ENCODE measurements around the gene PPP1R14C.
"Not testable (repeated sequence)": the region's sequence is repeated elsewhere in the genome, so short reads cannot be mapped to it uniquely, and the experiment has no call there.

PPP1R14C gene

GRCh38 chr6:150137711-150138110, 5.1 kb upstream of the PPP1R14C start:
- H3K27me3 ChIP-seq (replicated peaks in 2 of 5; ENCODE audit: control insufficient read depth in 4 of 5, insufficient read depth in 5 of 5, low read length in 4 of 5) = peaks cover 0 to 39% (median 17%) of the 10 kb centered on the region in 5 experiments
- DNase-seq; H3K36me3 ChIP-seq (ENCODE audit: control insufficient read depth in 4 of 4, insufficient read depth in 4 of 4, low read length in 3 of 4); CTCF ChIA-PET; H3K4me3 ChIP-seq (ENCODE audit: control insufficient read depth in 1 of 7, extremely low read depth in 1 of 7, insufficient read depth in 4 of 7, low read depth in 2 of 7, low read length in 6 of 7); POLR2A ChIA-PET; H3K27ac ChIP-seq (ENCODE audit: insufficient read depth in 1 of 2, low read depth in 1 of 2, low read length in 2 of 2, poor library complexity in 1 of 2, severe bottlenecking in 2 of 2): not testable (repeated sequence)
- WGBS (ENCODE audit: insufficient coverage) = 0% methylated on average over 1 of the region's 3 CpGs
- H3K9me3 ChIP-seq (ENCODE audit: control extremely low read depth in 1 of 5, control insufficient read depth in 4 of 5, insufficient read depth in 2 of 5, low read depth in 1 of 5, low read length in 4 of 5) = peaks cover 0 to 22% (median 14%) of the 10 kb centered on the region in 5 experiments
- H3K4me1 ChIP-seq (ENCODE audit: control extremely low read depth in 1 of 4, control insufficient read depth in 4 of 4, insufficient read depth in 4 of 4, low read length in 3 of 4) = peaks cover 0 to 12% (median 10%) of the 10 kb centered on the region in 4 experiments

DNA sequence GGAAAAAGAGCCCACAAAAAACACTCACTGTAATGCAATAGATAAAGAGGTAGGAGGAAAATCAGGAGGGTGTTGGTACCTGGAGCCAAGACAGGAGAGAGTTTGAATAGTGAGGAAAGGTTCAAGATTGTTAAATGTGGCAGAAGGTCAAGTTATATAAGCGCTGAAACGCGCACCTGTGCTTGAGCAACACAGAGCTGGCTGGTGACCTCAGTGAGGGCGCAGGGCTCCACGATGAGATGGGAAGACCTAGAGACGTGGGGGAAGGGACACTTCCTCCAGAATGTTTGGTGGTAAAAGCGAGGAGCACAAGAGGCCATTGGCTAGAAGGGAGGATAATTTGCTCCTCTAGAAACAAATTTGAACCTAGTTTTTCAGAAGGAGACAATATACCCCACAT, 4.2 kb upstream of the PPP1R14C start:
- Histone ChIP-seq H3K4me1 (ENCODE audit: control extremely low read depth in 1 of 4, control insufficient read depth in 4 of 4, insufficient read depth in 4 of 4, low read length in 3 of 4) (peaks cover 0 to 21% (median 18%) of the 10 kb centered on the region in 4 experiments), H3K4me3 (ENCODE audit: control insufficient read depth in 1 of 7, extremely low read depth in 1 of 7, insufficient read depth in 4 of 7, low read depth in 2 of 7, low read length in 6 of 7) (no peak overlapping the region), H3K27me3 (replicated peaks in 2 of 5; ENCODE audit: control insufficient read depth in 4 of 5, insufficient read depth in 5 of 5, low read length in 4 of 5) (peaks cover 0 to 47% (median 18%) of the 10 kb centered on the region in 5 experiments), H3K9me3 (ENCODE audit: control extremely low read depth in 1 of 5, control insufficient read depth in 4 of 5, insufficient read depth in 2 of 5, low read depth in 1 of 5, low read length in 4 of 5) (peaks cover 0 to 22% (median 14%) of the 10 kb centered on the region in 5 experiments), H3K27ac (ENCODE audit: insufficient read depth in 1 of 2, low read depth in 1 of 2, low read length in 2 of 2, poor library complexity in 1 of 2, severe bottlenecking in 2 of 2) (no peak overlapping the region), H3K36me3 (ENCODE audit: control insufficient read depth in 4 of 4, insufficient read depth in 4 of 4, low read length in 3 of 4) (no peaks in the 10 kb centered on the region)
- POLR2A ChIA-PET = no interaction called here
- 96% methylated on average over 6 of the region's 7 CpGs for WGBS (ENCODE audit: insufficient coverage)
- no peak for DNase-seq
- CTCF ChIA-PET = interaction anchor here (0.8 kb wide), 1 partner anchor 59 kb away, joined by 8 read pairs; no protein-coding TSS in a partner anchor

GRCh38 chr6:150139533-150139932, 3.3 kb upstream of the PPP1R14C start:
- Histone ChIP-seq H3K36me3 (ENCODE audit: control insufficient read depth in 4 of 4, insufficient read depth in 4 of 4, low read length in 3 of 4) (no peaks in the 10 kb centered on the region), H3K4me1 (ENCODE audit: control extremely low read depth in 1 of 4, control insufficient read depth in 4 of 4, insufficient read depth in 4 of 4, low read length in 3 of 4) (peaks cover 0 to 26% (median 25%) of the 10 kb centered on the region in 4 experiments), H3K4me3 (ENCODE audit: control insufficient read depth in 1 of 7, extremely low read depth in 1 of 7, insufficient read depth in 4 of 7, low read depth in 2 of 7, low read length in 6 of 7) (no peak overlapping the region), H3K9me3 (ENCODE audit: control extremely low read depth in 1 of 5, control insufficient read depth in 4 of 5, insufficient read depth in 2 of 5, low read depth in 1 of 5, low read length in 4 of 5) (peaks cover 0 to 22% (median 14%) of the 10 kb centered on the region in 5 experiments), H3K27me3 (replicated peaks in 2 of 5; ENCODE audit: control insufficient read depth in 4 of 5, insufficient read depth in 5 of 5, low read length in 4 of 5) (peaks cover 0 to 56% (median 27%) of the 10 kb centered on the region in 5 experiments), H3K27ac (ENCODE audit: insufficient read depth in 1 of 2, low read depth in 1 of 2, low read length in 2 of 2, poor library complexity in 1 of 2, severe bottlenecking in 2 of 2) (no peak overlapping the region)
- POLR2A ChIA-PET = no interaction called here
- WGBS (ENCODE audit: insufficient coverage) = 80% methylated on average over 1 of the region's 3 CpGs
- CTCF ChIA-PET = no interaction called here
- DNase-seq = no peak

GRCh38 chr6:150140236-150140969, 2.4 kb upstream of the PPP1R14C start:
- H3K4me3 ChIP-seq (ENCODE audit: control insufficient read depth in 1 of 7, extremely low read depth in 1 of 7, insufficient read depth in 4 of 7, low read depth in 2 of 7, low read length in 6 of 7) = no peak overlapping the region
- H3K27ac ChIP-seq (ENCODE audit: insufficient read depth in 1 of 2, low read depth in 1 of 2, low read length in 2 of 2, poor library complexity in 1 of 2, severe bottlenecking in 2 of 2) = no peak overlapping the region
- peaks cover 2 to 34% (median 27%) of the 10 kb centered on the region in 4 experiments for H3K4me1 ChIP-seq (ENCODE audit: control extremely low read depth in 1 of 4, control insufficient read depth in 4 of 4, insufficient read depth in 4 of 4, low read length in 3 of 4)
- CTCF ChIA-PET = interaction anchor here (1.8 kb wide), 1 partner anchor 59 kb away, joined by 6 read pairs; no protein-coding TSS in a partner anchor
- H3K27me3 ChIP-seq (replicated peaks in 2 of 5; ENCODE audit: control insufficient read depth in 4 of 5, insufficient read depth in 5 of 5, low read length in 4 of 5) = peaks cover 0 to 64% (median 35%) of the 10 kb centered on the region in 5 experiments
- POLR2A ChIA-PET = no interaction called here
- DNase-seq = no peak
- peaks cover 0 to 22% (median 14%) of the 10 kb centered on the region in 5 experiments for H3K9me3 ChIP-seq (ENCODE audit: control extremely low read depth in 1 of 5, control insufficient read depth in 4 of 5, insufficient read depth in 2 of 5, low read depth in 1 of 5, low read length in 4 of 5)
- 97% methylated on average over 6 of the region's 6 CpGs for WGBS (ENCODE audit: insufficient coverage)
- no peaks in the 10 kb centered on the region for H3K36me3 ChIP-seq (ENCODE audit: control insufficient read depth in 4 of 4, insufficient read depth in 4 of 4, low read length in 3 of 4)

DNA sequence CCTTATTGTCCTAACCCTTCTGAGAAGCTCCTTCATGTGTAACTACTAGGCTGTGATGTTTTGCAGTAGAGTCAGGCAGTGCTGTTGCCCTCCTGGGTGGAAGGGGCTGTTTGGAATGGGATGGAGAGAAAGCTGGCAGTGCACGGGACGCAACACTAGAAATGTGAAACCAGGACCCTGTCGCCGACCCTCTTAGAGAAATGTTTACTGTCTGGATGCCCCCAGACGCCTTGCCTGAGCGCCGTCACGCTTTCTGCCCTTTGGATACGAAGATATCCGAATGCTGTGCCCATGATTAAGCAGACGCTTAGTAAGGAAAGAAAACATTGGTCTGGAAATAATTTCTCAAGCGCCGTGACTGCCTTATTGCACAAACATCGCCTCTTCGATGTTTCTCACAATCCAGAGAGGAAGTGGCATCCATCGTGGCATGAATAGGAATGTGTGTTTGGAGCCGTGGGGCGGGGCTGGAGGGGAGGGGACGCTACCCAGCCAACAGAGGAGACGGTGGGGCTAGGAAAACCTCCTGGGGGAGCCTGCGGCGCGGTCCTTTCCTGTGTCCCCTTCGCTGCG, 661 bp upstream of the PPP1R14C start:
- ChIA-PET POLR2A (no interaction called here), CTCF (interaction anchor here (1.2 to 1.8 kb wide), 2 partner anchors 12 to 61 kb away, joined by 4 to 6 read pairs; no protein-coding TSS in a partner anchor)
- Histone ChIP-seq H3K9me3 (ENCODE audit: control extremely low read depth in 1 of 5, control insufficient read depth in 4 of 5, insufficient read depth in 2 of 5, low read depth in 1 of 5, low read length in 4 of 5) (peaks cover 0 to 14% (median 10%) of the 10 kb centered on the region in 5 experiments), H3K27ac (ENCODE audit: insufficient read depth in 1 of 2, low read depth in 1 of 2, low read length in 2 of 2, poor library complexity in 1 of 2, severe bottlenecking in 2 of 2) (no peak overlapping the region), H3K27me3 (replicated peaks in 2 of 5; ENCODE audit: control insufficient read depth in 4 of 5, insufficient read depth in 5 of 5, low read length in 4 of 5) (peaks cover 0 to 66% (median 38%) of the 10 kb centered on the region in 5 experiments), H3K4me3 (ENCODE audit: control insufficient read depth in 1 of 7, extremely low read depth in 1 of 7, insufficient read depth in 4 of 7, low read depth in 2 of 7, low read length in 6 of 7) (peak overlapping the region in 6 of 7 experiments; percentile 7 to 74 (median 64)), H3K4me1 (ENCODE audit: control extremely low read depth in 1 of 4, control insufficient read depth in 4 of 4, insufficient read depth in 4 of 4, low read length in 3 of 4) (peaks cover 6 to 49% (median 36%) of the 10 kb centered on the region in 4 experiments), H3K36me3 (ENCODE audit: control insufficient read depth in 4 of 4, insufficient read depth in 4 of 4, low read length in 3 of 4) (no peaks in the 10 kb centered on the region)
- peak in 2 of 3 donors; percentile 43 to 44 for DNase-seq
- WGBS (ENCODE audit: insufficient coverage) = 3% methylated on average over 21 of the region's 25 CpGs

- no peak for DNase-seq
- ChIA-PET POLR2A (no interaction called here), CTCF (interaction anchor here (1.5 to 1.7 kb wide), 2 partner anchors 10 to 63 kb away, joined by 4 to 5 read pairs; no protein-coding TSS in a partner anchor)
- Histone ChIP-seq H3K4me1 (ENCODE audit: control extremely low read depth in 1 of 4, control insufficient read depth in 4 of 4, insufficient read depth in 4 of 4, low read length in 3 of 4) (peaks cover 6 to 54% (median 36%) of the 10 kb centered on the region in 4 experiments), H3K4me3 (ENCODE audit: control insufficient read depth in 1 of 7, extremely low read depth in 1 of 7, insufficient read depth in 4 of 7, low read depth in 2 of 7, low read length in 6 of 7) (peak overlapping the region; percentile 23 to 74 (median 60)), H3K27me3 (replicated peaks in 2 of 5; ENCODE audit: control insufficient read depth in 4 of 5, insufficient read depth in 5 of 5, low read length in 4 of 5) (peaks cover 0 to 58% (median 38%) of the 10 kb centered on the region in 5 experiments), H3K27ac (ENCODE audit: insufficient read depth in 1 of 2, low read depth in 1 of 2, low read length in 2 of 2, poor library complexity in 1 of 2, severe bottlenecking in 2 of 2) (no peak overlapping the region), H3K36me3 (ENCODE audit: control insufficient read depth in 4 of 4, insufficient read depth in 4 of 4, low read length in 3 of 4) (no peaks in the 10 kb centered on the region), H3K9me3 (ENCODE audit: control extremely low read depth in 1 of 5, control insufficient read depth in 4 of 5, insufficient read depth in 2 of 5, low read depth in 1 of 5, low read length in 4 of 5) (peaks cover 0 to 1% (median 0%) of the 10 kb centered on the region in 5 experiments)
- WGBS (ENCODE audit: insufficient coverage) = 5% methylated on average over 41 of the region's 53 CpGs
Measured at GRCh38 chr6:150143516-150144293, 861 bp downstream of the PPP1R14C start.

All from common myeloid progenitor, CD34-positive (primary cell).